NCI-H1417 (cell line): ENCODE data around the gene COMP.
"Not testable (repeated sequence)": the region's sequence is repeated elsewhere in the genome, so short reads cannot be mapped to it uniquely, and the experiment has no call there.

Experiments
- DNase-seq, 3 experiments: peaks; one replicate each; lab custom pipeline; 2025; lab: John Stamatoyannopoulos, UW

Gene COMP

GRCh38 chr19:18790566-18791314, at the start of gene COMP:
Gene COMP (minus strand): TSS chr19:18791305. CDS start chr19:18791269, 36 bp downstream.
- no peak for DNase-seq

DNA sequence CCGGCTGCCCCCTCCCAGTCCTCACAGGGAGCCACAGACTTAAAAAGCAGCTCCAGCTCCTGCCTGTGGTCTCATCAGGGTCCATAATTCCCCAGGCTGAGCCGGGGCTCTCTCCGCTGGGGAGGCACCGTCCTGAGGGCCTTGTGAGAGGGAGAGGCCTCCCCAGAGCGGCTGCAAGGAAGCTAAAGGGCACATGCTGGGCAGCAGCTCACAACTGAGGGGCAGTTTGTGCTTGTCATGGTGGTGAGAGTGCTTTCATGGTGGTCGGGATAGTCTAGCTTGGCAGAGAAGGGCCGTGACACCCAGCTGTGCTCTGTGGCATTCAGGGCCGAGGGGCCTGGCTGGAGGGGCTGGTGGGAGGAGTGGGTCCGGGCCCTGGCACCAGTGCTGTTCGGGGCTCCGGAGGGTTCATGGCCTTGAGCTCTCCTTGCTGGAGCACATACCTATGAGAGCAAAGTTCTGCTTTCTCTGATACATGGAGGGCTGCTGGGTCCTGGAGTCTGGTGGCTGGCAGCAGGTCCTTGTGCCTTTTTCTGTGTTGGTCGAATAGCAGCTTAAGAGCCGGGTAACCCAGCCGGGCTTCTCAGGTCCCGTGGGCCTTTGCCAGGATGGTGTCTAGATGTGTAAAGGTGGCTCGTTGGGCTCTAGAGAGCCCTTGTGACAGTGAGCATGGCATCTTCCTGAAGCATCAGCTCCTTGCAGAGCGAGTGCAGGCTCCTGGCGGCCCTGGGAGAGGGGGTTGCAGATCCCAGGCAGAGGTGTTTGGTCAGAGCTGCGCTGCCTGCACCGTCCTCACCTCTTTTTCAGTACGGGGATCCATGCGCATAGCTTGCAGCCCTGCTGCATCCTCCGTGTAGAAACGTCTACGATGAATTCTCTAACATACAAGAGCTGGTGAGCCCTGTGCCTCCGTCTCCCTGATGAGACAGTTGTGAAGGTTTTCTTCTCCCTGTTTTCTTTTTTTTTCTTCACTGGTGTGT, 49.5 kb upstream of the COMP start:
- DNase-seq, result no peak

DNA sequence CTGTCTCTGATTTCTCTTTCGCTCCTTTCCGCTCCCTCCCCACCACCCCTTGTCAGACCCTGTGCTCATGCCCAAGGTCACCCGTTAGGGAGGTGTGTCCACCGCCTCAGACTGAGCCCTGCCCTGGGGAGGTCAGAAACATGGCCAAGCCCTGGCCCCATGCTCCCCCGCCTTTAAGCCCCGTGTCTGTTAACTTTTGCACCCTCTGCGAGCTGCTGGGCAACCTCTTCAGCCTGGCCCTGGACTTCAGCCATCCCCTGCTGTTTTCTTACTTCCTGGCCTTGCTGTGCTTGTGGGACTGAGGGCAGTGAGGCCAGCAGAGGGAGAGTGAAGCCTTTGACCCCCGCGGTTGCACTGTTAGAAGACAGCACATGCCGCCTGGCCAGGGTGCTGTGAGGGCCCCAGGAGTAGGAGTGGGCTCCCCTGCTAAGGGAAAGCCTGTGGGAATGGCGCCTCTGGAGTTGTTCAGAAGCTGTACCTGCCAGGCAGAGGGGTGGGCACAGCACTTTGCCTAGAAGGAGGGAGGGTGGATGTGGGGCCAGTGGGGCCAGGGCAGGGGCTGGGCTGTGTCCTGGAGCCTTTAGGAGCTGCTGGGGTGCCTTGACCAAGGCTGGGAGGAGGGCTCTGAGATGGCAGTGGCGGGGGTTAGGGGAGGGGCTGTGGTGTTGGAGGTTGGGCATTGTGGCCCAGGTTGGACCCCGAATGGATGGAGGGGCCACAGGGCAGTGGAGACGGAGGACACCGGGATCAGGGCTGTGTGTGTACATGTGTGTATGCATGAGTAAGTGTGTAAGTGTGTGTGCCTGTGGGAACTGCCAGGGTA, 48.6 kb upstream of the COMP start:
- DNase-seq, result no peak

DNA sequence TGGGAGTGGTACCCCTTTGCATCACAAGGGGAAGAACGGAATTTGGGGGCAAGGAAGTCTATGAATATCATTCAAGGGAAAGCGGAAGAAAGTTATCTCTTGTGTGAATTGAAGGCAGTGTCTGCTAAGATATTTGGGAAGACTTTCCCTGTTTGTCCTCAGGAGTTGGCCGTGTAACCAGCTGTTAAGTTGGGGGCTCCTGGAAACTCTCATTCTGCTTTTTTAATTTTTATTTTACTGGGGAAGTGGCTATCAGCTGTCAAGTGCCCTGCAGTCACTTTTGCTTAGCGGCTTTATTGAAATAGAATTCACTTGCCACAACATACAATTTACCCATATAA, 43.5 kb upstream of the COMP start:
- no peak for DNase-seq

- DNase-seq, result peak in 2 of 3 experiments; percentile 70 to 89
Observed at GRCh38 chr19:18833849-18834643, 42.9 kb upstream of the COMP start.

GRCh38 chr19:18833141-18833476, 42.0 kb upstream of the COMP start:
- DNase-seq, result peak in 1 of 3 experiments; percentile 7

GRCh38 chr19:18832306-18833140, 41.4 kb upstream of the COMP start:
- DNase-seq, result peak in 2 of 3 experiments; percentile 30 to 38

DNA sequence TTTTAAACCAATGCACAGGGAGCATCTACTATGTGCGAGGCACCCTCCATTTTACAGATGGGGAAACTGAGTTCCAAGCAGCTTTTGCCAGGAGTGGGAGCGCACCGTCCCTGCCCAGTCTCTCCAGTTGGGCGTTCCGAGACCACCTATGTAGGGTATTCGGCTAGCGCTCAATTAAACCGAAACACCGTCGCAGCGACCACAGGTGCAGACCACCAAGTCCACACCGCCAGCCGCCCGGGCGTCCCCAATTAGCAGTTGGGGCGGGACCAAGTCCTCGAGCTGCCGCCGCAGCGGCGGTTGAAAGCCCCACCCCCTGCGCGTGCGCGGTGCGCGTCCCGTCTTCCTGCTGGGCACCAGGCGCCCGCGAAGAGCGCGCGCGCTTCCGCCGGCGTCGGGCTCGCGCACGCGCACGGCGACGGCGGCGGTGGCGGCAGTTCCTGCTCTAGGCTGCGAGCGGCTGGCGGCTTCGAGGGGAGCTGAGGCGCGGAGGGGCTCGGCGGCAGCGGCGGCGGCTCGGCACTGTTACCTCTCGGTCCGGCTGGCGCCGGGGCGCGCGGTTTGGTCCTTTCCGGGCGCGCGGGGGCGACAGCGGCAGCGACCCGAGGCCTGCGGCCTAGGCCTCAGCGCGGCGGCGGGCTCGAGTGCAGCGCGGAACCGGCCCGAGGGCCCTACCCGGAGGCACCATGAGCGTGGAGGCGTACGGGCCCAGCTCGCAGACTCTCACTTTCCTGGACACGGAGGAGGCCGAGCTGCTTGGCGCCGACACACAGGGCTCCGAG, 40.6 kb upstream of the COMP start, which contains the start of gene UPF1:
Gene UPF1 (plus strand): TSS at position 436 of the 782 bp plus-strand sequence. CDS start 251 bp downstream, at position 687.
- peak; percentile 92 to 95 (median 94) for DNase-seq

GRCh38 chr19:18830488-18830887, 39.4 kb upstream of the COMP start:
- DNase-seq, result no peak

DNA sequence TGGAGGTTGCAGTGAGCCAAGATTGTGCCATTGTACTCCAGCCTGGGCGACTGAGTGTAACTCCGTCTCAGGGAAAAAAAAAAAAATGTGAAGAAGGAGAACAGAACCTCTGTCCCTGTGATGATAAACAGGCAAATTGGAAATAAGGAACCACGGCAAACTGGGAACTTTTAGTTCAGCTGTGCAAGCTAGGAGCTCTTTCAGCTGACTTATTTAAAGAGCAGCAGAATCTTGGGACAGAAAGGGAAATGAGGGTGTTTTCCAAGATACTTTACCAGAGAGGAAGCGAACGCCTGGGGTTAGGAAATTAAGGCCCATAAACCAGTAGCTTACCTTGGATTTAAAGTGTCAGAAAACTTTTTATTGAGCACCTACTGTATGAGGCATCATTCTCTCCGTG, 37.7 kb upstream of the COMP start:
- DNase-seq, result no peak

DNA sequence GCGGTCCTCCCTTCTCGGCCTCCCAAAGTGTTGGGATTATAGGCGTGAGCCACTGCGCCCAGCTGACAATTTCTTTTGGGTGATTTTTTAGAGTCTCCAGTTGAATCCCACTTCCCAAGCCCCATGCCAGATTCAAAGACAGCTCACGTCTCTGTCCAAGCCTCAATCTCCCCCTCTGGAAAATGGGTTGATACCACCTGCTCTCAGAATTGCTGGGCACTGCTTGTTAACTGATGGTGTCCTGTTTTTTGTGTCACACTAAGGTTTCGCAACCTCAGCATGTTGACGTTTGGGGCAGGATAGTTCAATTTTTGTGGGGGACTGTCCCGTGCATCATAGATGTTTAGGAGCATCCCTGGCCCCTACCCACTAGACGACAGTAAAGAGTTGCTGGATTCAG, 26.5 kb upstream of the COMP start:
- DNase-seq, result no peak

DNA sequence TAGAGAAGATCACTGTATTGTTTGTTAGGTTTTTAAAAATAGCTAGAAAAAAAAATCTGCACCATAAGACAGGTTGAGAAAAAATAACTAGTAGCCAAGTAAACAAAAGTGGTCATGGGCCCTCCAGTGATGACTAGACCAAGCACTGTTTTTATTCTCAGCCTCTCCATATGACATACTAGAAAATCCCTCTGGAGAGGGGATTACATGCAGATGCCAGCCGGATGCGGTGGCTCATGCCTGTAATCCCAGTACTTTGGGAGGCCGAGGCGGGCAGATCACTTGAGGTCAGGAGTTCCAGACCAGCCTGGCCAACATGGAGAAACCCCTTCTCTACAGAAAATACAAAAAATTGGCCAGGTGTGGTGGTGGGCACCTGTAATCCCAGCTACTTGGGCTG, 25.5 kb upstream of the COMP start:
- not testable (repeated sequence) for DNase-seq

DNA sequence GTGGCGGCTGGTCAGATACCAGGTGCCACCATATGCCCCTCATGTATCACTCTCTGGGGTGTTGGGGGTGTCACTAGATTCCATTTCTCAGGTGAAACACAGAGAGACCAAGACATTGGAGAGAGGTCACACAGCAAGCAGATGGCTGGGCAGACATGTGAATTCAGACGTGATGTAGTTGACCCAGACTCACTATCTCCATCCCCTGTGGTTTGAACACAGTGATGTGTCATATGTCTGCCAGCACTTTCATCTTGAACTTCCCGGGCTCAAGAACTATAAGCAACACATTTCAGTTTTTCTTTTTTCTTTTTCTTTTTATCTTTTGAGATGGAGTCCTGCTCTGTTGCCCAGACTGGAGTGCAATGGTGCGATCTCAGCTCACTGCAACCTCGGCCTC, 24.6 kb upstream of the COMP start:
- no peak for DNase-seq

GRCh38 chr19:18814063-18814462, 23.0 kb upstream of the COMP start:
- no peak for DNase-seq

DNA sequence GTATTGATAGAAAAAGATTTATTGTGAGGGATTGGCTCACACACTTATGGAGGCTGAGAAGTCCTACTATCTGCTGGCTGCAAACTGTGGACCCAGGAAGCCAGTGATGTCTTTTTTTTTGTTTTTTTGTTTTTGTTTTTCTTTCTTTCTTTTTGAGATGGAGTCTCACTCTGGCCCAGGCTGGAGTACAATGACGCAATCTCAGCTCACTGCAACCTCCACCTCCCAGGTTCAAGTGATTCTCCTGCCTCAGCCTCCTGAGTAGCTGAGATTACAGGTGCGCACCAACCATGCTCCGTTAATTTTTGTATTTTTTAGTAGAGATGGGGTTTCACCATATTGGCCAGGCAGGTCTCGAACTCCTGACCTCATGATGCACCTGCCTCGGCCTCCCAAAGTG, 20.5 kb upstream of the COMP start:
- DNase-seq, result not testable (repeated sequence)

DNA sequence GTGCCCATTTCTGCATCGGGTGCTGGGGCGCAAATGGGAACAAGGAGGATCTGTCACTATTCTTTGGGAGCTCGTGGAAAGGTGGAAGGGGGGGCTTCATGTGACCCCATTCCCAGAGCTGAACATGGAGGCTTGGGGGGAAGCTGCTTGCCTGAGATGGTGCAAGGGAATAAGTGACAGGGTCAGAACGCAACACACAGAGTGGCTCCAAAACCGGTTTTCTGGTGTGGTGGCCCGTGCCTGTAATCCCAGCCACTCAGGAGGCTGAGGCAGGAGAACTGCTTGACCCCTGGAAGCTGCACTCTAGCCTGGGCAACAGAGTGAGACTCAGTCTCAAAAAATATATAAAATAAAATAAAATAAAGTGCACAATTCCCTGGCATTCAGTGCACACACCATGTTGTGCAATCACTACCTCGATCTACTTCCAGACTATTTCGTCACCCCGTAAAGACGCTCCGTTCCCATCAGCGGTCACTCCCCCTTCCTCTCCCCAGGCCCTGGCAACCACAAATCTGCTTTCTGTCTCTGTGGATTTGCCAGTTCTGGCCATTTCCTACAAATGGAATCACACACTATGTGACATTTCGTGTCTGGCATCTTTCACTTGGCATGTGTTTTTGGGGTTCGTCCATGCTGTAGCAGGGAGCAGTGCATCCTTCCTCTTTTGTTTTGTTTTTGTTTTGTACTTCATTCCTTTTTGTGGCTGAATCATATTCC, 18.2 kb upstream of the COMP start:
- DNase-seq, result no peak

- DNase-seq, result no peak
Observed at GRCh38 chr19:18807861-18808331, 16.8 kb upstream of the COMP start.

- no peak for DNase-seq
Observed at GRCh38 chr19:18804643-18805042, 13.5 kb upstream of the COMP start.

- DNase-seq, result no peak
Observed at GRCh38 chr19:18804139-18804601, 13.1 kb upstream of the COMP start.
